CD14-positive monocyte (primary cell): ENCODE data around the gene RABEPK. TPM values are rescaled to one million over a fixed set of nuclear protein-coding genes. Genes with fewer than 3 reads are reported as not detected.
A peak's percentile ranks its signal among the peaks of the same experiment; 100 is the strongest.

Source experiments
- DNase-seq, 3 donors: peaks; one replicate each; pipeline ENCODE4 v3.0.0-alpha.2; 2011 to 2022
- H2AFZ ChIP-seq: 2 replicates; pipeline ENCODE4 v1.6.0; 2012; ENCODE audit warnings: mild to moderate bottlenecking, low read depth, low read length, inconsistent platforms; ENCODE audit not compliant: insufficient read depth, poor library complexity, severe bottlenecking
- H3K27ac ChIP-seq, 2 donors: 1 replicate in 1 of 2; 2 replicates in 1 of 2; pipeline ENCODE4 v1.5.1; 2012 to 2013; ENCODE audit warnings: low read length in 2 of 2, control low read depth in 1 of 2, inconsistent platforms in 1 of 2, low read depth in 1 of 2, mild to moderate bottlenecking in 1 of 2
- H3K27me3 ChIP-seq, 2 donors: one replicate each; pipeline versions ENCODE4 v1.6.0 to v1.6.1; 2011 to 2013; ENCODE audit warnings: low read length in 2 of 2; ENCODE audit not compliant: control insufficient read depth in 2 of 2, insufficient read depth in 2 of 2
- H3K36me3 ChIP-seq, 2 donors: replicated peaks in 1 of 2; 1 replicate in 1 of 2; 2 replicates in 1 of 2; pipeline versions ENCODE4 v1.5.1 to v1.6.1; 2012 to 2013; ENCODE audit warnings: low read length in 2 of 2, control low read depth in 1 of 2, inconsistent platforms in 1 of 2, mild to moderate bottlenecking in 1 of 2; ENCODE audit not compliant: insufficient read depth in 2 of 2, control insufficient read depth in 1 of 2
- H3K4me1 ChIP-seq, 2 donors: 1 replicate in 1 of 2; 2 replicates in 1 of 2; pipeline versions ENCODE4 v1.5.1 to v1.6.1; 2012 to 2013; ENCODE audit warnings: low read length in 2 of 2, control low read depth in 1 of 2, inconsistent platforms in 1 of 2, mild to moderate bottlenecking in 1 of 2, moderate library complexity in 1 of 2; ENCODE audit not compliant: insufficient read depth in 2 of 2, control insufficient read depth in 1 of 2
- H3K4me2 ChIP-seq: replicated peaks from 2 replicates; pipeline ENCODE3; 2012; ENCODE audit warnings: low read length, moderate library complexity, mild to moderate bottlenecking; ENCODE audit not compliant: poor library complexity, severe bottlenecking; ENCODE audit errors: extremely low read depth
- H3K4me3 ChIP-seq, 3 experiments: fragments of 200-600 bp in 1 of 3; sonication (generic) in 1 of 3; replicated peaks in 1 of 3; 1 replicate in 2 of 3; 2 replicates in 1 of 3; pipeline ENCODE4 v1.5.1; 2011 to 2013; ENCODE audit warnings: low read length in 3 of 3, mild to moderate bottlenecking in 3 of 3, control low read depth in 2 of 3, low read depth in 2 of 3, inconsistent platforms in 1 of 3, moderate library complexity in 1 of 3
- H3K79me2 ChIP-seq: 2 replicates; pipeline ENCODE4 v1.6.0; 2012; ENCODE audit warnings: mild to moderate bottlenecking, control low read depth, inconsistent platforms, low read length, moderate library complexity; ENCODE audit not compliant: insufficient read depth
- H3K9ac ChIP-seq: 2 replicates; pipeline ENCODE4 v1.6.0; 2017; ENCODE audit warnings: low read length, mild to moderate bottlenecking; ENCODE audit not compliant: insufficient read depth, poor library complexity, severe bottlenecking
- H3K9me3 ChIP-seq, 2 donors: replicated peaks in 1 of 2; 1 replicate in 1 of 2; 2 replicates in 1 of 2; pipeline versions ENCODE4 v1.5.1 to v1.6.1; 2012 to 2013; ENCODE audit warnings: low read length in 2 of 2, control low read depth in 1 of 2; ENCODE audit not compliant: control insufficient read depth in 1 of 2, insufficient read depth in 1 of 2
- H4K20me1 ChIP-seq: 2 replicates; pipeline ENCODE4 v1.6.0; 2012; ENCODE audit warnings: mild to moderate bottlenecking, low read length, control low read depth, moderate library complexity; ENCODE audit not compliant: insufficient read depth
- H3K27ac Mint-ChIP-seq, 7 donors: one replicate each; pipeline ENCODE4 v1.8.0; 2020; ENCODE audit warnings: mild to moderate bottlenecking in 7 of 7, mixed read lengths in 7 of 7, moderate library complexity in 6 of 7, inconsistent platforms in 2 of 7
- H3K27me3 Mint-ChIP-seq, 3 donors: one replicate each; pipeline ENCODE4 v1.8.0; 2021 to 2022; ENCODE audit warnings: low read depth in 3 of 3, mild to moderate bottlenecking in 3 of 3, mixed read lengths in 3 of 3, moderate library complexity in 3 of 3, inconsistent platforms in 1 of 3
- H3K36me3 Mint-ChIP-seq, 2 donors: one replicate each; pipeline ENCODE4 v1.8.0; 2020; ENCODE audit warnings: mixed read lengths in 2 of 2, inconsistent platforms in 1 of 2, mild to moderate bottlenecking in 1 of 2
- H3K4me1 Mint-ChIP-seq: one replicate; pipeline ENCODE4 v1.8.0; 2020; ENCODE audit warnings: mild to moderate bottlenecking, mixed read lengths
- H3K4me3 Mint-ChIP-seq, 2 donors: one replicate each; pipeline ENCODE4 v1.8.0; 2020; ENCODE audit warnings: mild to moderate bottlenecking in 2 of 2, mixed read lengths in 2 of 2, moderate library complexity in 1 of 2
- H3K9me3 Mint-ChIP-seq, 7 donors: one replicate each; pipeline ENCODE4 v1.8.0; 2020 to 2022; ENCODE audit warnings: mixed read lengths in 7 of 7, mild to moderate bottlenecking in 6 of 7, moderate library complexity in 6 of 7, inconsistent platforms in 2 of 7
- WGBS: methylation state at CpG from one replicate; pipeline ENCODE4 v1.1.5; 2013; ENCODE audit warnings: missing lambda C conversion rate; ENCODE audit not compliant: insufficient coverage; 5-methylcytosine and 5-hydroxymethylcytosine counted together
- intact Hi-C, 2 donors: fragments of 100-400 bp; cut with micrococcal nuclease; formaldehyde crosslinking; loops; one replicate each; pipeline versions ENCODE4 v1.15.0 to v1.15.1; 2023
- polyA plus RNA-seq, 3 donors: library from polyadenylated mRNA; depleted of rRNA in 1 of 3; unstranded in 2 of 3; stranded (reverse) in 1 of 3; fragments of 300-500 nt in 2 of 3; fragments of >200 nt in 1 of 3; fragmentation: Illumina TruSeq in 2 of 3; gene quantifications; 1 replicate in 2 of 3; 2 replicates in 1 of 3; pipeline ENCODE4 v1.2.3, GENCODE V29; 2012 to 2021
- TF ChIP-seq, protein P1 (sequence below): fragments of 200-600 bp; IDR thresholded peaks from one replicate; pipeline ENCODE4 v1.8.0; 2022; ENCODE audit warnings: antibody characterized with exemption, mild to moderate bottlenecking

The RABEPK gene
- polyA plus RNA-seq, 3 donors: 9.5 to 18.5 (median 17.5) TPM

DNA sequence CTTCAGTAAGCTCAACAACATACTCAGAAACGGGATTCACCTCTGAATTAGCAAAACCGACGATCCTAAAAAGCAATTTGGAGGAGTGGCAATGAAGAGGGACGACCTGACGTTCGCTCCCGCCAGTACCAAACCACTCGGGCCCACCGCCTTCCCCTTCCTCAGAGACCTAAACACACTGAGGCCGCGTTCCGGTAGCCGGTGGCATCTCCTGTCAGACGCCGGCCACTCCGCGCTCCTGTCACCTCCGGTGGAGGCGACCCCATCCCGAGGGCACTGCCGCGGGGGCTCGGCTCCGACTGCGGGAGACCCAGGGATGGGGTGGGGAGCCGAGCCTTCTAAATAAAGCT is 11.4 kb upstream of the RABEPK start:
- peak; percentile 26 to 44 (median 30) for DNase-seq
- no peaks in the 10 kb centered on the region for H3K9me3 Mint-ChIP-seq

DNA sequence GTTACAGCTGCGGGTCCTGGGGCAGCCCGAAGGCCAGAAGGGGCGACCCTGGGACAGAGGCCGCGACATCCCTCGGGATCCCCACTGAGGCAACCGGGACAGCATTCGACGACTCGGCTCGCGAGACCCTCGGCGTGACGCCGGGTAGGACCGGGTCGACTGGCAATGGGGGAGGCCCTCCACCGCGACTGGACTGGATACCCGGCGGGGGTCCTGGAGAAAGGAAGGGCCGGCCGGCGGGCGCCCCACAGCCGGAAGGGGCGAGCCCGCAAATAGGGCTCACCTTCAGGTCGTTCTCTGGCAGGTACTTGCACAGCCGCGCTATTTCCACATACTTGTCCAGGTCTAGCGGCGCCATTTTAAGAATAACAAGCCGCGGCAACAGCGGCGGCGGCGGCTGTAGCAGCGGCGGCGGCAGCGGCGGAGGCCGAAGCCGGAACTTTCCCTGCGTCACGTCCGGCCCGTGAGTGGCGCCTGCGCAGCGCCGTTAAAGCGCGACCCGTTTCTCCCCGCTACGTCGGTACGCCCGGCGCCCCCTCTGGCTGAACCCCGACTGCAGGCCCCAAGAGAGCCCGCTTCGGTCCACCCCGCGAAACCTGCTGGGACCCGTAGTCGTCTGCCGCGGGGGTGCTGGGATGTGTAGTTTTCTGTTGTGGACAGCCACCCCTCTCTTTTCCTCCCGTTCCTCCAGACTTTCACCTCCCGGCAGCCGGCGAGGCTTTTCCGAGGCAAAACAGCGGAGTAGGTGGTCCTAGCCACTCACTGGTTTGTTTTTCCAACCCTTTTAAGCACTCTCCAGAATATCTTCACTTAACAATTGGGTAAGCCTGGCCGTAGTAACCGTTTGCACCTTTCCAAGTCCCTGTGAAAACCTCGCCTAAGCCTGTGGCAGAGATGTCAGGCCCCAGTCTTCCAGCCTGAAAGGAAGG is 10.7 kb upstream of the RABEPK start, which contains the start of gene PPP6C:
TSS of gene PPP6C (minus strand) at position 443 of the 929 bp plus-strand sequence. CDS start at position 358, 85 bp downstream.
- H3K27ac ChIP-seq: peak within 1 kb of the TSS; percentile 88 to 95
- no peaks in the 10 kb centered on the region for H3K27me3 ChIP-seq
- H3K4me1 Mint-ChIP-seq: peaks cover 29% of the 10 kb centered on the region
- peak within 1 kb of the TSS; percentile 99 for H3K9ac ChIP-seq
- peaks cover 22% of the 10 kb centered on the region for H4K20me1 ChIP-seq
- peak within 1 kb of the TSS; percentile 95 for H3K4me2 ChIP-seq
- peak within 1 kb of the TSS; percentile 95 for H2AFZ ChIP-seq
- intact Hi-C loops: loop anchor here (2.0 to 10.0 kb wide), 4 partner anchors 51 to 75 kb away; partner anchors contain the start of genes GAPVD1 (in 2 of the 2) and HSPA5 (in 2 of the 2)
- peaks cover 2 to 20% of the 10 kb centered on the region in 2 donors for H3K36me3 Mint-ChIP-seq
- no peaks in the 10 kb centered on the region for H3K27me3 Mint-ChIP-seq
- under 1% methylated on average over 67 of the region's 82 CpGs for WGBS
- H3K36me3 ChIP-seq: no peaks in the 10 kb centered on the region
- peak within 1 kb of the TSS; percentile 66 to 97 (median 94) for H3K4me3 ChIP-seq
- H3K9me3 Mint-ChIP-seq: no peaks in the 10 kb centered on the region
- peak within 1 kb of the TSS; percentile 94 to 95 for H3K4me3 Mint-ChIP-seq
- no peaks in the 10 kb centered on the region for H3K9me3 ChIP-seq
- DNase-seq: peak; percentile 96 to 97 (median 97)
- TF ChIP-seq, protein P1, sequence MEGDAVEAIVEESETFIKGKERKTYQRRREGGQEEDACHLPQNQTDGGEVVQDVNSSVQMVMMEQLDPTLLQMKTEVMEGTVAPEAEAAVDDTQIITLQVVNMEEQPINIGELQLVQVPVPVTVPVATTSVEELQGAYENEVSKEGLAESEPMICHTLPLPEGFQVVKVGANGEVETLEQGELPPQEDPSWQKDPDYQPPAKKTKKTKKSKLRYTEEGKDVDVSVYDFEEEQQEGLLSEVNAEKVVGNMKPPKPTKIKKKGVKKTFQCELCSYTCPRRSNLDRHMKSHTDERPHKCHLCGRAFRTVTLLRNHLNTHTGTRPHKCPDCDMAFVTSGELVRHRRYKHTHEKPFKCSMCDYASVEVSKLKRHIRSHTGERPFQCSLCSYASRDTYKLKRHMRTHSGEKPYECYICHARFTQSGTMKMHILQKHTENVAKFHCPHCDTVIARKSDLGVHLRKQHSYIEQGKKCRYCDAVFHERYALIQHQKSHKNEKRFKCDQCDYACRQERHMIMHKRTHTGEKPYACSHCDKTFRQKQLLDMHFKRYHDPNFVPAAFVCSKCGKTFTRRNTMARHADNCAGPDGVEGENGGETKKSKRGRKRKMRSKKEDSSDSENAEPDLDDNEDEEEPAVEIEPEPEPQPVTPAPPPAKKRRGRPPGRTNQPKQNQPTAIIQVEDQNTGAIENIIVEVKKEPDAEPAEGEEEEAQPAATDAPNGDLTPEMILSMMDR: peak; percentile 63
- peaks cover 23 to 34% of the 10 kb centered on the region in 2 donors for H3K4me1 ChIP-seq
- H3K79me2 ChIP-seq: peaks cover 64% of the 10 kb centered on the region
- peak within 1 kb of the TSS; percentile 86 to 95 (median 93) for H3K27ac Mint-ChIP-seq

More for the DNA sequence above, 11.4 kb upstream of the RABEPK start:
- peaks cover 5 to 23% of the 10 kb centered on the region in 2 donors for H3K36me3 Mint-ChIP-seq
- H3K27me3 ChIP-seq: no peaks in the 10 kb centered on the region
- H3K9me3 ChIP-seq: no peaks in the 10 kb centered on the region
- H3K27ac Mint-ChIP-seq: peak overlapping the region; percentile 86 to 95 (median 93)
- peaks cover 29% of the 10 kb centered on the region for H4K20me1 ChIP-seq
- peak overlapping the region; percentile 95 for H3K4me2 ChIP-seq
- peak overlapping the region; percentile 94 to 95 for H3K4me3 Mint-ChIP-seq
- H3K9ac ChIP-seq: peak overlapping the region; percentile 99
- peaks cover 70% of the 10 kb centered on the region for H3K79me2 ChIP-seq
- TF ChIP-seq, protein P1: no peak
- intact Hi-C loops: loop anchor here (2.0 to 5.0 kb wide), 3 partner anchors 52 to 73 kb away; partner anchors contain the start of genes HSPA5 (in 2 of the 2) and GAPVD1 (in 1 of the 2)
- H3K4me3 ChIP-seq: peak overlapping the region; percentile 66 to 97 (median 94)
- WGBS: 1% methylated on average over 26 of the region's 26 CpGs
- H2AFZ ChIP-seq: peak overlapping the region; percentile 92
- H3K4me1 Mint-ChIP-seq: peaks cover 26% of the 10 kb centered on the region
- peaks cover 18 to 31% of the 10 kb centered on the region in 2 donors for H3K4me1 ChIP-seq
- no peaks in the 10 kb centered on the region for H3K36me3 ChIP-seq
- no peaks in the 10 kb centered on the region for H3K27me3 Mint-ChIP-seq
- peak overlapping the region; percentile 88 to 95 for H3K27ac ChIP-seq
